HEK293T (cell line): ENCODE measurements around the gene SORBS1.

Source experiments
- BHLHE40 ChIP-seq: fragments of 450-650 bp; IDR thresholded peaks from 2 replicates; pipeline ENCODE4 v1.6.1; 2016; ENCODE audit warnings: mild to moderate bottlenecking, moderate library complexity, borderline replicate concordance
- FOXK2 ChIP-seq: fragments of 450-650 bp; IDR thresholded peaks from 2 replicates; pipeline ENCODE4 v1.6.1; 2016; ENCODE audit warnings: mild to moderate bottlenecking
- FOXM1 ChIP-seq: fragments of 450-650 bp; IDR thresholded peaks from 2 replicates; pipeline ENCODE4 v1.6.1; 2017; ENCODE audit warnings: mild to moderate bottlenecking, borderline replicate concordance
- HDGF ChIP-seq: fragments of 450-650 bp; IDR thresholded peaks from 2 replicates; pipeline ENCODE4 v1.6.1; 2017; ENCODE audit warnings: antibody characterized with exemption, borderline replicate concordance
- L3MBTL2 ChIP-seq: fragments of 450-650 bp; conservative IDR thresholded peaks from 2 replicates; pipeline ENCODE4 v1.6.1; 2016; ENCODE audit warnings: mild to moderate bottlenecking
- SP1 ChIP-seq: fragments of 450-650 bp; IDR thresholded peaks from 2 replicates; pipeline ENCODE4 v1.6.1; 2017
- SUZ12 ChIP-seq: fragments of 450-650 bp; IDR thresholded peaks from 2 replicates; pipeline ENCODE4 v1.6.1; 2016; ENCODE audit warnings: mild to moderate bottlenecking
- TARDBP ChIP-seq: fragments of 450-650 bp; IDR thresholded peaks from 2 replicates; pipeline ENCODE4 v1.6.1; 2016
- ZNF384 ChIP-seq: fragments of 450-650 bp; IDR thresholded peaks from 2 replicates; pipeline ENCODE4 v1.6.1; 2016

DNA sequence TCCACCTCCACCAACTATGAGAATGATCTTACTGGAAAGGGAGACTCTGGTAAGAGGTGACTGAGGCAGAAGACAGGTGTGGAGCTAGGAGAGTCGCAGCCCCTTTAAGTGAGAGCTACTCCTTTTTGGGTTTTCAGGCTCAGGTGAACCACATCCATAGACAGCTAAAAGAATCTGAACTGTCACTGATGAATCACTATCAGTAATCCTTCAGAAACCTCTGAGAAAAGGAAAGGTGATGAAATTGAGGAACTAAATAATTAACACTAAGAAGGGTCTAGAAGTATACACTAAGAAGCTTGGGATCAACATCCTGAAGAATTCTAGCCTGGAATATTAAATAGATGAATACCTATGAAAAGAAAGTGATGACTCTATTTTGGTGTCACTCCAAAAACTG is 83.0 kb downstream of the SORBS1 start:
- no peak for TF ChIP-seq SP1
- no peak for TF ChIP-seq SUZ12
- TF ChIP-seq HDGF, result no peak
- no peak for TF ChIP-seq ZNF384
- no peak for TF ChIP-seq TARDBP
- no peak for TF ChIP-seq FOXM1
- no peak for TF ChIP-seq FOXK2
- no peak for TF ChIP-seq BHLHE40
- TF ChIP-seq L3MBTL2, result no peak
